ENCODE measurements around the gene RUSF1. TPM values are rescaled to one million over a fixed set of nuclear protein-coding genes. Genes with fewer than 3 reads are reported as not detected.

Gene RUSF1
- total and polyA plus RNA-seq, 12 donors, result 41.2 to 110 (median 65.3) TPM

DNA sequence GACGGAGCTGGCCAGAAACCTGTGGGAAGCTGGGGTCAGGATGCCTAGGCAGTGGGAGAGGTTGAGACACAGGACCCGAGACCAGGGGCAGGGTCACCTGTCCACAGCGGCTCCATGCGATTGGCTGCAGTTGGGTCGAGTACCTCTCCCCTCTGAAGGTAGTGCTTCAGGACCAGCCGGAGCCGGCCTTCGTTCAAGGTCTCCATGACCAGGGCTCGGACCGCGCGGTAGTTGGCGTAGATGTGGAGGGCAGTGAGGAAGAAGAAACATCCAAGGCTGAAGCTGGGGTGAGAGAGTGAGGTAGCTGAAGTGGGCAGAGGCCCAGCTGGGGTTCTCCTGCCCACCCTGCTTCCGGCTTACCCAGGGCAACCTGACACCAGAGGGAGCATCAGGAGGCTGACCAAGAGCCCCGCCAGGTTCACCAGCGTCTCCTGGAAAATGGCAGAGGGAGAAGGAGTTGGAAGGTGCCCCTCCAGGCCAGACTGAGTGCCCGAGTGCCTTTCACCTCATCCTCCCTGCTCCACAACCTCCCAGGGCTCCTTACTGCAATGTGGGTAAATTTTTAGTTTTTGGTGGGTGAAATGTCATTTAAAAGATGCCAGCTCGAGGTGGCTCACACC lies 14.6 kb downstream of the RUSF1 start:
- TF ChIP-seq POLR2A (IDR thresholded peaks at IDR 0.05), result no peak
- TF ChIP-seq, protein P1, sequence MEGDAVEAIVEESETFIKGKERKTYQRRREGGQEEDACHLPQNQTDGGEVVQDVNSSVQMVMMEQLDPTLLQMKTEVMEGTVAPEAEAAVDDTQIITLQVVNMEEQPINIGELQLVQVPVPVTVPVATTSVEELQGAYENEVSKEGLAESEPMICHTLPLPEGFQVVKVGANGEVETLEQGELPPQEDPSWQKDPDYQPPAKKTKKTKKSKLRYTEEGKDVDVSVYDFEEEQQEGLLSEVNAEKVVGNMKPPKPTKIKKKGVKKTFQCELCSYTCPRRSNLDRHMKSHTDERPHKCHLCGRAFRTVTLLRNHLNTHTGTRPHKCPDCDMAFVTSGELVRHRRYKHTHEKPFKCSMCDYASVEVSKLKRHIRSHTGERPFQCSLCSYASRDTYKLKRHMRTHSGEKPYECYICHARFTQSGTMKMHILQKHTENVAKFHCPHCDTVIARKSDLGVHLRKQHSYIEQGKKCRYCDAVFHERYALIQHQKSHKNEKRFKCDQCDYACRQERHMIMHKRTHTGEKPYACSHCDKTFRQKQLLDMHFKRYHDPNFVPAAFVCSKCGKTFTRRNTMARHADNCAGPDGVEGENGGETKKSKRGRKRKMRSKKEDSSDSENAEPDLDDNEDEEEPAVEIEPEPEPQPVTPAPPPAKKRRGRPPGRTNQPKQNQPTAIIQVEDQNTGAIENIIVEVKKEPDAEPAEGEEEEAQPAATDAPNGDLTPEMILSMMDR (IDR thresholded peaks at IDR 0.05), result no peak
- H3K36me3 ChIP-seq (replicated peaks in 1 of 2), result peaks cover 0 to 68% of the 10 kb centered on the region in 2 donors
- H3K9me3 ChIP-seq (replicated peaks in 1 of 3), result no peaks in the 10 kb centered on the region

DNA sequence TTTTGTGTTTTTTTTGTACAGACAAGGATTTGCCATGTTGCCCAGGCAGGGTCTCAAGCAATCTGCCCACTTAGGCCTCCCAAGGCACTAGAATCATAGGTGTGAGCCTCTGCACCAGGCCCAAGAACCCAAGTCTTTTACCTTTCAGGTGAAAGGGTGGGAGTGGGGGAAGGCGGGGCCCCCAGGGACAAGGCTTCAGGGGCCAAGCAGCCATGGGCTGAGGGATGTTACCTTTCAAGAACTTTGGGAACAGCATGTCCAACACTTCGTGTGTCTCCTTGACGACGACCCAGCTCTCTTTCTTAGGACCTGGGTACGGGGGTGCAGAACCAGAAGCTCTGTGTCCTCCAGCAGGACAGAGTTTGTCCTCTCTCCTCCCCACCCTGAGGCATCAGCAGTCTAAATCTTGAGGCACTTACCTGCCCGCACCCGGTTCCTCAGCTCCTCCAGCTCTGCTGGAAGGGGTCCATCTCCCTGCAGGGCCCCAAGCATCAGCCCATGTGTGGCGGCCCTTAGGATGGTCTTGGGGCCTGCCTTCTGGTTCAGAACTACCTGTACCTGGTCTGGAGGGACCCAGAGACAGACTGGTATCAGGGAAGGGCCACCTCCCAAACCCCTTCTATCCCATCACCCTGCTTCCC lies 16.3 kb downstream of the RUSF1 start:
- no peak overlapping the region for H3K4me3 ChIP-seq
- intact Hi-C loops (cut with DNase I), result loop anchor here in 1 of 2 donors (10.0 kb wide), 1 partner anchor 373 kb away; no protein-coding TSS in a partner anchor
- H3K36me3 ChIP-seq (replicated peaks in 1 of 2), result peaks cover 0 to 52% of the 10 kb centered on the region in 2 donors
- TF ChIP-seq, protein P1 (IDR thresholded peaks at IDR 0.05), result no peak
- no peak for TF ChIP-seq POLR2A (IDR thresholded peaks at IDR 0.05)
- no peaks in the 10 kb centered on the region for H3K27me3 ChIP-seq
- no peaks in the 10 kb centered on the region for H3K9me3 ChIP-seq (replicated peaks in 1 of 3)
- peaks cover 8 to 16% of the 10 kb centered on the region in 2 donors for H3K4me1 ChIP-seq (replicated peaks in 1 of 2)
- whole genome bisulfite sequencing, 4 donors, result 93 to 100% (median 97%) methylated on average over 1 to 8 of the region's 8 CpGs
- no peak for DNase-seq
- no peak overlapping the region for H3K27ac ChIP-seq

More for the DNA sequence above, 14.6 kb downstream of the RUSF1 start:
- intact Hi-C loops (cut with DNase I), result loop anchor here in 1 of 2 donors (10.0 kb wide), 1 partner anchor 371 kb away; no protein-coding TSS in a partner anchor
- no peak for DNase-seq
- Histone ChIP-seq H3K27ac (no peak overlapping the region), H3K4me1 (replicated peaks in 1 of 2) (peaks cover under 1 to 2% of the 10 kb centered on the region in 2 donors), H3K4me3 (no peak overlapping the region), H3K27me3 (no peaks in the 10 kb centered on the region)
- WGBS, 4 donors, result 88 to 96% (median 90%) methylated on average over 11 to 18 of the region's 18 CpGs

DNA sequence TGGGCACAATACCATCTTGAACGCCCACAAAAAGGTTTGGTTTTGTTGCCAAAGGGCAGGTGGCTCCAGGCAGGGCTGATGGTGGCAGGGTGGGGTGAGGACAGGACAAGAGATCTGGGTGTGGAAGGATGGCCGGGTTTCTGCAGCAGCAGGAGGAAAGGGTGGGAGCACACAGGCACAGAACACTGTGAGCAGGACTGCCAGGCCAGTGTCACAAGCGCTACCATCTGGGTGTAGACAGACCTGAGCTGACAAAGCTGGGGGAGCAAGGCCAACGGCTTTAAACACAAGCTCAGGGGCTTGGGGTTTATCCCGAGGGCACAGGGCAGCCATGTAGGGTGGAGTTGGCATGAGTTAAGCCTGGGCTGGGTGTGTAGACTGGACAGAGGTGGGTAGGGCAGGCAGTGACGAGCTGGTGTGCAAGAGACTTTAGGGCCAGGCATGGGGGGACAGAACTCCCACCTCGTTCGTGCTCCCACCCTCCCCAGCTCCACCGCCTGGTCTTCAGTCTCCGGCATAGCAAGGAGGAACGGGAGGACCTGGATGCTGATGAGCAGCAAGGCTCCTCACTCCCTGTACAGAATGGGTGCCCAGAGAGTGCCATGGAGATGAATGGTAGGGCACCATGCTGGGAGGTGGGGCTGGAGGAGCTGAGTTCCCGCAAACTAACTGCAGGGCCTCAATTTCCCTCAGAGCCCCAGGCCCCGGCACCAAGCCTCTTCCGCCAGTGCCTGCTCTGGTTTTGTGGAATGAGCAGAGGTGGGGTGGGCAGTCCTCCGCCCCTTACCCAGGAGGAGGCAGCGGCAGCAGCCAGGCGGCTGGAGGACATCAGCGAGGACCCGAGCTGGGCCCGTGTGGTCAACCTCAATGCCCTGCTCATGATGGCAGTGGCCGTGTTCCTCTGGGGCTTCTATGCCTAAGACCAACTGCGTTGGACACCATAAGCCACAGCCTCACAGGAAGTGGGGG lies 18.3 kb downstream of the RUSF1 start:
- Histone ChIP-seq H3K36me3 (replicated peaks in 1 of 2) (peaks cover 0 to 38% of the 10 kb centered on the region in 2 donors), H3K27me3 (no peaks in the 10 kb centered on the region), H3K27ac (no peak overlapping the region), H3K4me1 (replicated peaks in 1 of 2) (peaks cover 8 to 16% of the 10 kb centered on the region in 2 donors), H3K9me3 (replicated peaks in 1 of 3) (no peaks in the 10 kb centered on the region), H3K4me3 (no peak overlapping the region)
- 92 to 97% (median 92%) methylated on average over 14 to 22 of the region's 22 CpGs for WGBS, 4 donors
- no peak for TF ChIP-seq POLR2A (IDR thresholded peaks at IDR 0.05)
- TF ChIP-seq, protein P1 (IDR thresholded peaks at IDR 0.05), result no peak
- no peak for DNase-seq
- intact Hi-C loops (cut with DNase I), result loop anchor here (10.0 kb wide), 2 partner anchors 225 to 375 kb away; a partner anchor contains a TSS

DNA sequence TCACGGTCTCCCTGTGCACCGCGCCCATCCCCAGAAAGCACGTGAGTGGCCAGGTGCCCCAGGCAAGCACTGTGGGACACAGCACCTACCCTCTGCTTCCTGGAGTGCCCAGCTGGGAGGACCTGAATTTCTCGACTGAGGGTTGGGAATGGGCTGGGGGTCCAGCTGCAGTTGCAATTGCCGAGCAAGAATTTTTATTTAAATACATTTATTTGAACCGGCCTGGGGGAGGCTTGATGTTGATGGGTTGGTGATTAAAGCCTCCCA lies 19.0 kb downstream of the RUSF1 start:
- 86 to 89% (median 88%) methylated on average over 7 of the region's 7 CpGs for WGBS, 4 donors
- H3K36me3 ChIP-seq (replicated peaks in 1 of 2), result peaks cover 0 to 32% of the 10 kb centered on the region in 2 donors
- H3K4me3 ChIP-seq, result no peak overlapping the region
- no peak for DNase-seq
- peaks cover 8 to 16% of the 10 kb centered on the region in 2 donors for H3K4me1 ChIP-seq (replicated peaks in 1 of 2)
- H3K9me3 ChIP-seq (replicated peaks in 1 of 3), result no peaks in the 10 kb centered on the region
- H3K27ac ChIP-seq, result no peak overlapping the region
- H3K27me3 ChIP-seq, result no peaks in the 10 kb centered on the region
- TF ChIP-seq, protein P1 (IDR thresholded peaks at IDR 0.05), result no peak
- TF ChIP-seq POLR2A (IDR thresholded peaks at IDR 0.05), result no peak
- intact Hi-C loops (cut with DNase I), result loop anchor here in 1 of 2 donors (10.0 kb wide), 1 partner anchor 226 kb away; a partner anchor contains a TSS

Data from adrenal gland (tissue), 12 donors.